HL-60 (cell line): Measurements from ENCODE around the gene ADAMTS2.

Experiments
- DNase-seq, 2 experiments: peaks; one replicate each; pipeline ENCODE4 v3.0.0-alpha.2; 2010 to 2020; ENCODE audit warnings: low read depth in 1 of 2, low spot score in 1 of 2
- H3K27ac ChIP-seq: fragments of 250-450 bp; sonication (Bioruptor Pico); replicated peaks from 2 replicates; pipeline ENCODE4 v1.5.1; 2020; ENCODE audit warnings: mild to moderate bottlenecking, moderate library complexity
- H3K27me3 ChIP-seq: fragments of 250-450 bp; sonication (Bioruptor Pico); 2 replicates; pipeline ENCODE4 v1.5.1; 2021; ENCODE audit warnings: mild to moderate bottlenecking, moderate library complexity; ENCODE audit not compliant: insufficient read depth, poor library complexity, severe bottlenecking
- H3K4me3 ChIP-seq: replicated peaks from 2 replicates; pipeline ENCODE4 v1.5.1; 2011; ENCODE audit warnings: mild to moderate bottlenecking, control low read depth, low read length; ENCODE audit not compliant: insufficient read depth
- GABPA ChIP-seq: IDR thresholded peaks from 2 replicates; pipeline ENCODE4 v1.6.1; 2012; ENCODE audit warnings: low read depth
- POLR2AphosphoS5 ChIP-seq: IDR thresholded peaks from 2 replicates; pipeline ENCODE4 v1.6.1; 2012; ENCODE audit warnings: low read depth
- SPI1 ChIP-seq: IDR thresholded peaks from 2 replicates; pipeline ENCODE4 v1.6.1; 2012; ENCODE audit warnings: low read depth, mild to moderate bottlenecking, borderline replicate concordance
- TF ChIP-seq, protein P1 (sequence below): IDR thresholded peaks from 2 replicates; pipeline ENCODE4 v1.6.1; 2012; ENCODE audit warnings: low read depth; ENCODE audit not compliant: insufficient replicate concordance
- TF ChIP-seq, protein P2 (sequence below): IDR thresholded peaks from one replicate; pipeline ENCODE4 v1.5.1; 2011; ENCODE audit warnings: low read length, control low read depth, inconsistent platforms; ENCODE audit not compliant: insufficient read depth

Gene ADAMTS2

DNA sequence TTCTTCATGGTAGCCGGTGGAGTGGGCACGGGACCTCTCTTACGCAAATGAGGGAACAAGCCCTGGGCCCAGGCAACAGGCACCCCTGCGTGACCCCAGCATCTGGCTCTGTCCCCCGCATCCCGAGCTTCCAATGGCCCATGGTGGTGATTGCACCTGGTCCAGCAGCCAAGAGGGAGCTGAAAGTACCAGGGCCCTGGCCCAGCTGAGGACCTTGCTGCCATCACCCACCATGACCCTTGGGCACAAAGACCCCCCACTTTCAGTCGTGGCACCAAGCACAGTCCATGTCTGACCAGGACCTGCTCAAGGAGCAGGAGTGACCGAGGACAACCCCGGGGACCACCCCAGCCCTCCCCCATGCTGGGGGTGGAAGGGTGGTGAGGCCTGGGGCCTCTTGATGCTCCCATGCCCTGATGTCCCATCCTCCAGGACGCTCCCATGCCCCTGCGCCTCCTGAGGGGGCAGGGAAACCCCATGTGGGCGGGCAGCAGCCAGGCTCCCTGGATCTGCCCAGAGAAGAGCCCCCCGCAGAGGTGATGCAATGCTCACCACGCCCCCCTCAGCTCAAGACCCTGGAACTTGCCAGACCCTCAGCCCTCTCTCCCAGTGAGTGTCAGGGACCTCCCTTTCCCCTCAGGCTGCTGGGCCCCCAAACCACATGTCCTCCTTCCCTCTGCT is 123.9 kb downstream of the ADAMTS2 start:
- no peak for DNase-seq

DNA sequence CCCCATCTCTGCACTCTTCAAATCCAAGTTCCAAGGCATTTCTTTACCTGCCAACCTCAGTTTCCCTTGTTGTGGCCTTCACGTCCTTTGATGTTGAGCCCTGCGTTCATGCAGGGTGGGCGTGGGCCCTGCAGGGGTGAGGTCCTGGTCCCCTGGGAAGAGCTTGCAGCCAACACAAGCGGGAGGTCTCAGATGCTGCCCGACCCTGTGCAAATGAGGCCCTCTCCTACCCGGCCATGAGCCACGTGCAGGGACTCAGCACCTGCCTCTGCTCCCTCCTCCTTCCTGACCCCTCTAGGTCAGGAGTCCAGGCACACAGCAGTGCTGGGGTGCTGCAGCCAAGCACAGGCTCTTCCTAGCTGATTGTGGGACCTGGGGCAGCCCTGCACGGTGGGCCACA is 124.5 kb downstream of the ADAMTS2 start:
- no peaks in the 10 kb centered on the region for H3K27me3 ChIP-seq
- TF ChIP-seq GABPA, result no peak
- TF ChIP-seq, protein P1, sequence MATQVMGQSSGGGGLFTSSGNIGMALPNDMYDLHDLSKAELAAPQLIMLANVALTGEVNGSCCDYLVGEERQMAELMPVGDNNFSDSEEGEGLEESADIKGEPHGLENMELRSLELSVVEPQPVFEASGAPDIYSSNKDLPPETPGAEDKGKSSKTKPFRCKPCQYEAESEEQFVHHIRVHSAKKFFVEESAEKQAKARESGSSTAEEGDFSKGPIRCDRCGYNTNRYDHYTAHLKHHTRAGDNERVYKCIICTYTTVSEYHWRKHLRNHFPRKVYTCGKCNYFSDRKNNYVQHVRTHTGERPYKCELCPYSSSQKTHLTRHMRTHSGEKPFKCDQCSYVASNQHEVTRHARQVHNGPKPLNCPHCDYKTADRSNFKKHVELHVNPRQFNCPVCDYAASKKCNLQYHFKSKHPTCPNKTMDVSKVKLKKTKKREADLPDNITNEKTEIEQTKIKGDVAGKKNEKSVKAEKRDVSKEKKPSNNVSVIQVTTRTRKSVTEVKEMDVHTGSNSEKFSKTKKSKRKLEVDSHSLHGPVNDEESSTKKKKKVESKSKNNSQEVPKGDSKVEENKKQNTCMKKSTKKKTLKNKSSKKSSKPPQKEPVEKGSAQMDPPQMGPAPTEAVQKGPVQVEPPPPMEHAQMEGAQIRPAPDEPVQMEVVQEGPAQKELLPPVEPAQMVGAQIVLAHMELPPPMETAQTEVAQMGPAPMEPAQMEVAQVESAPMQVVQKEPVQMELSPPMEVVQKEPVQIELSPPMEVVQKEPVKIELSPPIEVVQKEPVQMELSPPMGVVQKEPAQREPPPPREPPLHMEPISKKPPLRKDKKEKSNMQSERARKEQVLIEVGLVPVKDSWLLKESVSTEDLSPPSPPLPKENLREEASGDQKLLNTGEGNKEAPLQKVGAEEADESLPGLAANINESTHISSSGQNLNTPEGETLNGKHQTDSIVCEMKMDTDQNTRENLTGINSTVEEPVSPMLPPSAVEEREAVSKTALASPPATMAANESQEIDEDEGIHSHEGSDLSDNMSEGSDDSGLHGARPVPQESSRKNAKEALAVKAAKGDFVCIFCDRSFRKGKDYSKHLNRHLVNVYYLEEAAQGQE, result no peak
- no peak for TF ChIP-seq POLR2AphosphoS5
- TF ChIP-seq SPI1, result no peak
- TF ChIP-seq, protein P2, sequence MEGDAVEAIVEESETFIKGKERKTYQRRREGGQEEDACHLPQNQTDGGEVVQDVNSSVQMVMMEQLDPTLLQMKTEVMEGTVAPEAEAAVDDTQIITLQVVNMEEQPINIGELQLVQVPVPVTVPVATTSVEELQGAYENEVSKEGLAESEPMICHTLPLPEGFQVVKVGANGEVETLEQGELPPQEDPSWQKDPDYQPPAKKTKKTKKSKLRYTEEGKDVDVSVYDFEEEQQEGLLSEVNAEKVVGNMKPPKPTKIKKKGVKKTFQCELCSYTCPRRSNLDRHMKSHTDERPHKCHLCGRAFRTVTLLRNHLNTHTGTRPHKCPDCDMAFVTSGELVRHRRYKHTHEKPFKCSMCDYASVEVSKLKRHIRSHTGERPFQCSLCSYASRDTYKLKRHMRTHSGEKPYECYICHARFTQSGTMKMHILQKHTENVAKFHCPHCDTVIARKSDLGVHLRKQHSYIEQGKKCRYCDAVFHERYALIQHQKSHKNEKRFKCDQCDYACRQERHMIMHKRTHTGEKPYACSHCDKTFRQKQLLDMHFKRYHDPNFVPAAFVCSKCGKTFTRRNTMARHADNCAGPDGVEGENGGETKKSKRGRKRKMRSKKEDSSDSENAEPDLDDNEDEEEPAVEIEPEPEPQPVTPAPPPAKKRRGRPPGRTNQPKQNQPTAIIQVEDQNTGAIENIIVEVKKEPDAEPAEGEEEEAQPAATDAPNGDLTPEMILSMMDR, result no peak
- no peak overlapping the region for H3K27ac ChIP-seq
- no peak for DNase-seq
- H3K4me3 ChIP-seq, result no peak overlapping the region

More for the DNA sequence above, 123.9 kb downstream of the ADAMTS2 start:
- TF ChIP-seq GABPA (no peak), POLR2AphosphoS5 (no peak), SPI1 (no peak)
- TF ChIP-seq, protein P1, result no peak
- TF ChIP-seq, protein P2, result no peak
- Histone ChIP-seq H3K4me3 (no peak overlapping the region), H3K27me3 (no peaks in the 10 kb centered on the region), H3K27ac (no peak overlapping the region)

DNA sequence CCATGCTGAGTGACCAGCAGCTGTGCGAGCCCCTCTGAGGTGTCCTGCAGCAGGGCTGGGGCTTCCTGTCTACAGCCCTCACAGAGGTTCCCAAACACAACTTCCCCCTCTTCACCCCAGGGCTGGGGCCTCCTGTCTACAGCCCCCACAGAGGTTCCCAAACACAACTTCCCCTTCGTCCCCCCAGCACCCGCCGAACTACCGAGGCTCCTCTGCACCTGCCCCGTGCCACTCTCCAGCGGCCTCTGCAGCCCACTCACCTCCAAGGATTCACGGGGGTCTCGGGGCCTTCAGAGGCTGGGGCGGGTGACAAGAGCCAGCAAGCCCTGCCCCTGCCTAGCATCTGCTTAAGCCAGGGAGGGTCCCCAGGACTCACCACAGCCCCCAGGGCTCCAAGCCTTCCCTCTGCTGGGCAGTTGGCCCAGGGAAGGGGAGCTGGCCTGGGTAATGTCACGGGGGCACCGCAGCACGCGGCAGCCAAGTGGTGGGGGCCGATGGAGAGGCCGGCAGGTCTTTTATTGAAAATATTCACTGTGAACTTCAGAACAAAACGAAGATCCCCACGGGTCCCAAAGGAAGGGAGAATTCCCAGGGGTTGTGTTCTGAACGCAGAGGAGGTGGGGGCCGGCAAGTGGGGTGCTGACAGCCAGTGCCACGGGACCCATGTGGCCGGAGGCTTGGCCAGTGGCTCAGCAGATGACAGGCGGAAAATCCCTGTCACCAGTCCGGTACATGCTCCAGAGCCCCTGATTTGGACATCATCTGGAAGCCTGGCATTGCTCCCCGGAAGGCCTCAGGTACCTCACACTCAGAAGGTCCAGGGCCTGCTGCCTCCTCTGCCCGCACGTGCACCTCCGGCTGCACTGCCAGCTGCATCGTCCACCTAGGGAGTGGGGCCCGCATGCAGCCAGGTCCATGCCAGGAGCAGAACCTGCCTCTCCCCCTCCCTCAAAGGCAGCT is 125.3 kb downstream of the ADAMTS2 start:
- no peak overlapping the region for H3K27ac ChIP-seq
- DNase-seq, result no peak

More for the DNA sequence above, 125.3 kb downstream of the ADAMTS2 start:
- H3K27me3 ChIP-seq, result no peaks in the 10 kb centered on the region
- H3K4me3 ChIP-seq, result no peak overlapping the region
- TF ChIP-seq SPI1, result no peak
- no peak for TF ChIP-seq GABPA
- TF ChIP-seq, protein P1, result no peak
- TF ChIP-seq, protein P2, result no peak
- no peak for TF ChIP-seq POLR2AphosphoS5
